GM12875 (cell line): ENCODE measurements around the gene ODF2.
"Not testable (repeated sequence)": the region's sequence is repeated elsewhere in the genome, so short reads cannot be mapped to it uniquely, and the experiment has no call there.

Source experiments
- H3K4me3 ChIP-seq: one replicate; pipeline ENCODE4 v1.5.1; 2011; ENCODE audit warnings: low read depth, low read length, control low read depth
- TF ChIP-seq, protein P1 (sequence below): IDR thresholded peaks from 2 replicates; pipeline ENCODE4 v1.5.1; 2011; ENCODE audit warnings: low read depth, mild to moderate bottlenecking, control low read depth, inconsistent platforms, low read length, moderate library complexity, borderline replicate concordance; ENCODE audit not compliant: insufficient read depth

Gene ODF2

DNA sequence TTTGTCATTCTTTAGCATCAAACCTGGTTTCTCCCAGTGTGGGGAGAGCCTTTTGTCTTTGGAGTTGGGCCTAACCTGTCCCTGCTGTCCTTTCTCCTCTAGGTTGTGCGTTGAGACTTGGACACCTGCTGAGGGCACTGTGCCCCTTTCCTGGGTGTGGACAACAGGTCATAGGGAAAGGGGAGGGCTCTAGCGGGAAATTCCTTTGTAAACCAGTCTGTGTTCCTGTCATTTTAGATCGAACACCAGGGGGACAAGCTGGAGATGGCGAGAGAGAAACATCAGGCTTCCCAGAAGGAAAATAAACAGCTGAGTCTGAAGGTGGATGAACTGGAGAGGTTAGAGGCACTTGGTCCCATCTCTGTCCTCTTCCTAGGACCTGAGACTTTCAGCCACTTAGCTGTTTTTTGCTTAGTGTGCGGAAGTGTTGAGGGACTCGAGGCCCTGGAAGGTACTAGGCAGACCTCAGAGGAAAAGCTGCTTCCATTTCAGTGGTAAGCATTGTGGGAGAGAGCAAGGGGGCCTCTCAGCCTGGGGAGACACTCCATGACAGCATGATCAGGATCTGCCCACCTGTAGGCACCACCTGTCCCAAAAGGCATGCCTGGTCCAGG lies 40.1 kb downstream of the ODF2 start:
- TF ChIP-seq, protein P1, sequence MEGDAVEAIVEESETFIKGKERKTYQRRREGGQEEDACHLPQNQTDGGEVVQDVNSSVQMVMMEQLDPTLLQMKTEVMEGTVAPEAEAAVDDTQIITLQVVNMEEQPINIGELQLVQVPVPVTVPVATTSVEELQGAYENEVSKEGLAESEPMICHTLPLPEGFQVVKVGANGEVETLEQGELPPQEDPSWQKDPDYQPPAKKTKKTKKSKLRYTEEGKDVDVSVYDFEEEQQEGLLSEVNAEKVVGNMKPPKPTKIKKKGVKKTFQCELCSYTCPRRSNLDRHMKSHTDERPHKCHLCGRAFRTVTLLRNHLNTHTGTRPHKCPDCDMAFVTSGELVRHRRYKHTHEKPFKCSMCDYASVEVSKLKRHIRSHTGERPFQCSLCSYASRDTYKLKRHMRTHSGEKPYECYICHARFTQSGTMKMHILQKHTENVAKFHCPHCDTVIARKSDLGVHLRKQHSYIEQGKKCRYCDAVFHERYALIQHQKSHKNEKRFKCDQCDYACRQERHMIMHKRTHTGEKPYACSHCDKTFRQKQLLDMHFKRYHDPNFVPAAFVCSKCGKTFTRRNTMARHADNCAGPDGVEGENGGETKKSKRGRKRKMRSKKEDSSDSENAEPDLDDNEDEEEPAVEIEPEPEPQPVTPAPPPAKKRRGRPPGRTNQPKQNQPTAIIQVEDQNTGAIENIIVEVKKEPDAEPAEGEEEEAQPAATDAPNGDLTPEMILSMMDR: no peak
- no peak overlapping the region for H3K4me3 ChIP-seq

DNA sequence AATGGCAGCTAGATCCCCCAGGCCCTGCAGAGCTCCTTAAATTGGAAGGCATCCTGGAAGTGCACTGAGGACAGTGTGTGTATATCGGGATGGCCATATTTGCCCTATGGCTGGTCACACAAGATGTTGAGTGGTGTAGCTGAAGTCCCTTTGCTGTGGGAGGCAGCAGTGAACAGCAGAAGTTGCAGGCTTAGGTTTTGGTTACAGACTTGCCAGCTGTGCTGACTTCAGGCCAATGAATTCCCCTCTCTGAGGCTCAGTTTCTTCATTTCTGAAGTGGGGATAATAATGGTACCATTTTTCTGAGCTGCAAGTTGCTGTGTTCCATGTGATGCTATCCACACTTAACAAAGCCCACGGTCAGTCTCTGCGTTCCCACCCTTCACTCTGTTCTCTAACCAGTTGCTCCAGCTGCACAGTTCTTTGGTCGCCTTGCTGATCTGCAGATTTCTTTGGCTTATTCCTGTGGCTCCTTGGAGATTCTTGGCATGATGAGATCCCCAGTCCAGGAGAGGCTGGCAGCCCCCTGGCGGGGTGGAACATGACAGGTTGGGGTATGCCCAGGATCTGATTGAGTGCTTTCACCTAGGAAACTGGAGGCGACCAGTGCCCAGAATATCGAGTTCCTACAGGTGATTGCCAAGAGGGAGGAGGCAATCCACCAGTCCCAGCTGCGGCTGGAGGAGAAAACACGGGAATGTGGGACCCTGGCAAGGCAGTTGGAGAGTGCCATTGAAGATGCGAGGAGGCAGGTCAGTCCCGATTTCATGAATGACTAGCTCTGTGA lies 42.2 kb downstream of the ODF2 start:
- H3K4me3 ChIP-seq: no peak overlapping the region
- TF ChIP-seq, protein P1: no peak

DNA sequence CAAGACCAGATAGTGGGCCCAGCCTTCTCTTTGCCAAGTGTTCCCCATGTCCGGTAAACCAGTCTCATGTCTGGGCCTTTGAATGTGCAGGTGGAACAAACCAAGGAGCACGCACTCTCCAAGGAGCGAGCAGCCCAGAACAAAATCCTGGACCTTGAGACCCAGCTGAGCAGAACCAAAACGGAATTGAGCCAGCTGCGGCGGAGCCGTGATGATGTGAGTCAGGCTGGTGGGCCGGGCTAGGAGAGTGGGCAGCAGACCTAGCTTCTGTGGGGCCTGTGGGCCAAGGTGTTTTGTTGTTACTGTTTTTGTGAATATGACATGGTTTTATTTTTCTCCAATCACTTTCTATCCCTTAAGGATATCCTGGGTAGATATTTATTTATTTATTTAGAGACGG lies 43.1 kb downstream of the ODF2 start:
- H3K4me3 ChIP-seq: no peak overlapping the region
- TF ChIP-seq, protein P1: no peak

DNA sequence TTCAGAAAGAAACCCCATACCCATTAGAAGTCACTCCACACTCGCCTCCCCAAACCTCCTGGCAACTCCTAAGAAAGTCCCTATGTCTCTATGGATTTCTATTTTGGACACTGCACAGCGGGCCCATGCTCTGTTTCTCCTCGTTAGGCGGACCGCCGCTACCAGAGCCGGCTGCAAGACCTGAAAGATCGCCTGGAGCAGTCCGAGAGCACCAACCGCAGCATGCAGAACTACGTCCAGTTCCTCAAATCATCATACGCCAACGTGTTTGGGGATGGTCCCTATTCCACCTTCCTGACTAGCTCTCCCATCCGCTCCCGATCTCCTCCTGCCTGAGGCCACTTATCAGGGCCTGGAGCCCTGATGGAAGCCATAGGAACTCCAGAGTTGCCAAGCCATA lies 44.1 kb downstream of the ODF2 start:
- TF ChIP-seq, protein P1: no peak
- no peak overlapping the region for H3K4me3 ChIP-seq

DNA sequence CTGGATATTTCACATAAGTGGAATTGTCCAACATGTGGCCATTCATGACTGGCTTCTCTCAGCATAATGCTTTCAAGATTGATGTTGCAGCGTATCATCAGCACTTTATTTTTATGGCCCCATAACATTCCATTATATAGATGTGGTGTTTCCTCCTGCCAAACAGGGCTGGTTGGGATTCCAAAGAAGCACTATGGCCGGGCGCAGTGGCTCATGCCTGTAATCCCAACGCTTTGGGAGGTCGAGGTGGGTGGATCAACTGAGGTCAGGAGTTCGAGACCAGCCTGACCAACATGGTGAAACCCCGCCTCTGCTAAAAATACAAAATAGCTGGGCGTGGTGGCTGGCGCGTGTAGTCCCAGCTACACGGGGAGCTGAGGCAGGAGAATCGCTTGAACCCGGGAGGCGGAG lies 47.6 kb downstream of the ODF2 start:
- not testable (repeated sequence) for H3K4me3 ChIP-seq

DNA sequence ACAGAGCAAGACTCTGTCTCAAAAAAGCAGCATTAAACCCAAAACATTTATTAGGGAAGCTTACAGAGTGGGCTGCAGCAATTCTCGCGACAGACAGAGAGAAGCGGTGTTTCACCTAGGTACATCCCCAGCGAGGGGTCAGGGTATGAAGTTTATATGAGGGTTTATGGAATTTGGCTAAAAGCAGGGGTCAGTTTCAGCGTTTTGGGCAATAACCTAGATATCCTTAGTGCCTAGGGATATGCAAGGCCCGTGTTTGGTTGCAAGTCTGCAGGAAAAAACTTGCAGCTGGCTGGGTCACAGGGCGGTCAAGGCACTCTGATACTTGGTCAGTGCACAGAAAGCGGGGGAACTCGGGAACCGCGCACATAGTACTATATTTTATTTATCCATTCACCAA lies 48.1 kb downstream of the ODF2 start:
- peak overlapping the region; percentile 90 for H3K4me3 ChIP-seq
- TF ChIP-seq, protein P1: no peak

DNA sequence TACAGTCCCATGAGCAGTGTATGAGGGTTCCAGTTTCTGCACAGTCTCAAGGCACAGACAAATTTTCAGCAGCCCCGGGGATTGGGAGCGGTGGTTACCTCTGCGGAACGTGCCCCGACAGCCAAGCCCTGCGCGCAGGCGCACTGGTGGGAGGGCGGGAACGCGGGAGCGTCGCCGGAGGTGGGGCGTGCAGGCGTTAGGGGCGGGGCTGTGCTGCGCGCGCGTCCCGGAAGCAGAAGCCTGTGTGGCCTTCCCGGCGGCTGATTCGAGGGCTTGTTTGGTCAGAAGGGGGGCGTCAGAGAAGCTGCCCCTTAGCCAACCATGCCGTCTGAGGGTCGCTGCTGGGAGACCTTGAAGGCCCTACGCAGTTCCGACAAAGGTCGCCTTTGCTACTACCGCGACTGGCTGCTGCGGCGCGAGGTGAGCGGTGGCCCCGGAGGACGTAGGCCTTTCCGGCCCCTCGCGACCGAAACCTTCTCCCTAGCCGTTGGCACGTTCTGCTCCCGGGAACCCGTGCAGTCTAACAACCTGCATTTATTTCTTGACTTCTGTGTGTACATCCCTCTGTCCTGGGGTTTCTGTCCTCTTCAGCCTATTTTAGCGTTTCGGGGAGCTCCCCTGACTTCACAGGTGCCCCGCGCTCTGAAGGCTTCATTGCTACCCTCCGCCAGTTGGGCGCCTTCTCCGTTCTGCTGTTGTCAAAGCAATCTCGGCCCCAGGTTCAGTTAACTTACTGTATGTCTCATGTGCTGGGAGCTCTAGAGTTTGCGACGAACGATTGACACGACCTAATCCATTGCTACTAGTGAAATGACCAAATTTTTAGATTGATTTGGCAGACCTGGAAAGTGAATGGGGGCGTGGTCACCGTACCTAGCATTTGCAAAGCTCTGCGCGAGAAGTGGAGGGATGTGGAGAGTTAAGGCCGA lies 48.9 kb downstream of the ODF2 start, which contains the start of gene GLE1:
GLE1 (plus strand) TSS at position 235 of the 929 bp plus-strand sequence; CDS start at position 322, 87 bp downstream.
- TF ChIP-seq, protein P1: no peak

More for the DNA sequence above, 48.9 kb downstream of the ODF2 start, which contains the start of gene GLE1:
- H3K4me3 ChIP-seq: peak within 1 kb of the TSS; percentile 90
